Measurements from ENCODE around the gene HSDL1.

HSDL1 gene

GRCh38 chr16:84079664-84080063, 65.3 kb downstream of the HSDL1 start:
- no peak for DNase-seq

DNA sequence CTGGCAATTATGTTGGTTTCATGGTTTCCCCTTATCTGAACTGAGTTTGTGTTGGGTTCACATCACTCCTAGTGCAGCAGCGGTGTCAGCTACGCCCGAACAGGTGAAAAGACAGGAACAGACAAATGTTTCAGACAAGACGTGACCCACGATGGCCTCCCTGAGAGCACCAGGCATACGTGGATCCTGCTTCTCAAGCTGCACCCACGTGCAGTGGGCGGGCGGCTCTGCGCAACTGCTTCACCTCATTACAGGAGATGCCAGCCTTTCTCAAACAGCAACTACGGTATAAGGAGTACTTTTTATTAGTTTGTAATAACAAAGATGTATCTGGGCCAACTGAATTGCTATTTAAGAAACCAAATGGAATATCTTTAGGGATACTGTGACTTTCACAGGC, 69.6 kb downstream of the HSDL1 start:
- DNase-seq: no peak

GRCh38 chr16:84074721-84075120, 70.3 kb downstream of the HSDL1 start:
- DNase-seq: no peak
